HCT116 (cell line): ENCODE results near the gene MCOLN3. TPM values are rescaled to one million over a fixed set of nuclear protein-coding genes. Genes with fewer than 3 reads are reported as not detected.

ENCODE experiments used
- ATAC-seq: fragments of 200-7000 bp; cut with Tn5 transposase; 2 replicates; pipeline ENCODE4 v1.9.1; 2020; ENCODE audit warnings: mild to moderate bottlenecking, moderate library complexity
- BruUV-seq: library from RNA; stranded (reverse); fragments of 400-500 nt; replicated peaks from 2 replicates; lab custom pipeline; 2021; lab: Mats Ljungman, UMichigan
- CTCF ChIA-PET: fragments of 300-600 bp; sonication (Branson Sonifier 250); formaldehyde crosslinking; loops from one replicate; lab custom pipeline; 2021; ENCODE audit warnings: antibody characterized with exemption; lab: Charles Lee
- POLR2A ChIA-PET: fragments of 300-600, 350-600 bp; sonication (Branson Sonifier 250); formaldehyde crosslinking; loops from one replicate; lab custom pipeline; 2021; ENCODE audit warnings: antibody characterized with exemption; lab: Charles Lee
- RAD21 ChIA-PET, 2 experiments: fragments of 300-600 bp; sonication (Branson Sonifier 250); formaldehyde crosslinking; loops; one replicate each; lab custom pipeline; 2023; ENCODE audit warnings: low total read pairs in 2 of 2; ENCODE audit not compliant: uncharacterized antibody in 2 of 2, unreplicated experiment in 2 of 2, low non-redundant PET in 1 of 2; lab: Charles Lee
- DNase-seq: peaks from one replicate; pipeline ENCODE4 v3.0.0-alpha.2; 2010; ENCODE audit warnings: low read depth, low spot score
- H2AFZ ChIP-seq: fragments of 200-600 bp; shearing (Covaris generic), sonication (generic); 2 replicates; pipeline ENCODE4 v1.6.1; 2017; ENCODE audit warnings: low read depth, mixed run types, mixed read lengths, antibody characterized with exemption, low read length; ENCODE audit not compliant: poor library complexity, severe bottlenecking
- H3K27ac ChIP-seq: 2 replicates; pipeline ENCODE4 v1.5.1; 2012; ENCODE audit warnings: low read depth, low read length
- H3K27me3 ChIP-seq: fragments of 200-600 bp; sonication (generic); 2 replicates; pipeline ENCODE4 v1.6.1; 2016; ENCODE audit warnings: mixed run types, low read length, mixed read lengths; ENCODE audit not compliant: insufficient read depth
- H3K36me3 ChIP-seq, 2 experiments: fragments of 200-500 bp in 1 of 2; fragments of 200-600 bp in 1 of 2; sonication (Bioruptor generic) in 1 of 2; sonication (generic) in 1 of 2; 2 replicates each; pipeline versions ENCODE4 v1.5.1 to v1.6.1; 2014 to 2016; ENCODE audit warnings: low read length in 2 of 2, inconsistent platforms in 1 of 2, mixed read lengths in 1 of 2, mixed run types in 1 of 2; ENCODE audit not compliant: insufficient read depth in 2 of 2, control insufficient read depth in 1 of 2
- H3K4me1 ChIP-seq, 2 experiments: fragments of 200-600 bp in 1 of 2; sonication (generic) in 1 of 2; 2 replicates each; pipeline versions ENCODE4 v1.5.1 to v1.6.1; 2012 to 2017; ENCODE audit warnings: low read length in 2 of 2, inconsistent platforms in 1 of 2, mild to moderate bottlenecking in 1 of 2, mixed read lengths in 1 of 2, mixed run types in 1 of 2, moderate library complexity in 1 of 2; ENCODE audit not compliant: insufficient read depth in 2 of 2, control insufficient read depth in 1 of 2
- H3K4me2 ChIP-seq: fragments of 200-600 bp; sonication (generic); 2 replicates; pipeline ENCODE4 v1.6.1; 2017; ENCODE audit warnings: mixed run types, low read length, mixed read lengths
- H3K4me3 ChIP-seq, 2 experiments: fragments of 200-600 bp in 1 of 2; sonication (generic) in 1 of 2; replicated peaks in 1 of 2; 2 replicates each; pipeline ENCODE4 v1.5.1; 2011 to 2016; ENCODE audit warnings: low read length in 2 of 2, control low read depth in 1 of 2, low read depth in 1 of 2, mild to moderate bottlenecking in 1 of 2, mixed read lengths in 1 of 2, mixed run types in 1 of 2
- H3K79me2 ChIP-seq: fragments of 200-600 bp; sonication (generic); 2 replicates; pipeline ENCODE4 v1.6.1; 2017; ENCODE audit warnings: mild to moderate bottlenecking, mixed run types, low read length, moderate library complexity, mixed read lengths; ENCODE audit not compliant: insufficient read depth
- H3K9ac ChIP-seq: fragments of 200-600 bp; sonication (generic); 2 replicates; pipeline ENCODE4 v1.6.1; 2016; ENCODE audit warnings: low read length, mixed read lengths
- H3K9me2 ChIP-seq: fragments of 200-600 bp; sonication (generic), shearing (Covaris generic); 2 replicates; pipeline ENCODE4 v1.6.1; 2017; ENCODE audit warnings: mixed run types, mild to moderate bottlenecking, moderate library complexity; ENCODE audit not compliant: insufficient read depth
- H3K9me3 ChIP-seq, 2 experiments: fragments of 200-500 bp in 1 of 2; fragments of 200-600 bp in 1 of 2; sonication (Bioruptor generic) in 1 of 2; sonication (generic) in 1 of 2; 2 replicates each; pipeline ENCODE4 v1.6.1; 2014 to 2017; ENCODE audit warnings: low read length in 2 of 2, mixed read lengths in 2 of 2, inconsistent platforms in 1 of 2, low read depth in 1 of 2, mild to moderate bottlenecking in 1 of 2, mixed run types in 1 of 2, moderate library complexity in 1 of 2; ENCODE audit not compliant: control insufficient read depth in 1 of 2, insufficient read depth in 1 of 2
- H4K20me1 ChIP-seq: fragments of 200-600 bp; sonication (generic), shearing (Covaris generic); 2 replicates; pipeline ENCODE4 v1.6.1; 2017; ENCODE audit warnings: mixed run types, mild to moderate bottlenecking, moderate library complexity; ENCODE audit not compliant: insufficient read depth
- CEBPB ChIP-seq: IDR thresholded peaks from 2 replicates; pipeline ENCODE4 v1.6.1; 2012; ENCODE audit warnings: low read depth
- CTCF ChIP-seq, 3 experiments: fragments of 200-600 bp in 1 of 3; sonication (generic) in 1 of 3; IDR thresholded peaks in 2 of 3; conservative IDR thresholded peaks in 1 of 3; 2 replicates each; pipeline ENCODE4 v1.5.1; 2012 to 2017; ENCODE audit warnings: low read depth in 2 of 3, low read length in 2 of 3, antibody characterized with exemption in 1 of 3, borderline replicate concordance in 1 of 3, control low read depth in 1 of 3, mild to moderate bottlenecking in 1 of 3, mixed read lengths in 1 of 3, mixed run types in 1 of 3, moderate library complexity in 1 of 3; ENCODE audit not compliant: insufficient read depth in 1 of 3
- EGR1 ChIP-seq: IDR thresholded peaks from 2 replicates; pipeline ENCODE4 v1.6.1; 2012; ENCODE audit warnings: low read depth
- EZH2 ChIP-seq: fragments of 200-600 bp; sonication (generic); IDR thresholded peaks from 2 replicates; pipeline ENCODE4 v1.6.1; 2017; ENCODE audit warnings: antibody characterized with exemption, mixed run types
- MAX ChIP-seq: IDR thresholded peaks from 2 replicates; pipeline ENCODE4 v1.6.1; 2012
- POLR2A ChIP-seq: IDR thresholded peaks from 2 replicates; pipeline ENCODE4 v1.7.0; 2011; ENCODE audit warnings: borderline replicate concordance; ENCODE audit not compliant: insufficient read depth, insufficient read length; ENCODE audit errors: extremely low read depth
- POLR2AphosphoS5 ChIP-seq: IDR thresholded peaks from 2 replicates; pipeline ENCODE4 v1.6.1; 2011; ENCODE audit warnings: mild to moderate bottlenecking, low read depth, low read length, moderate library complexity
- RAD21 ChIP-seq: IDR thresholded peaks from 2 replicates; pipeline ENCODE4 v1.6.1; 2012; ENCODE audit warnings: low read depth, mild to moderate bottlenecking
- REST ChIP-seq: IDR thresholded peaks from 2 replicates; pipeline ENCODE4 v1.6.1; 2012; ENCODE audit warnings: low read depth
- SIN3A ChIP-seq: IDR thresholded peaks from 2 replicates; pipeline ENCODE4 v1.6.1; 2012; ENCODE audit warnings: low read depth
- SP1 ChIP-seq: IDR thresholded peaks from 2 replicates; pipeline ENCODE4 v1.6.1; 2012; ENCODE audit warnings: low read depth
- TCF7L2 ChIP-seq: IDR thresholded peaks from 2 replicates; pipeline ENCODE4 v1.7.0; 2011; ENCODE audit warnings: borderline replicate concordance, inconsistent platforms; ENCODE audit not compliant: insufficient read depth, insufficient read length; ENCODE audit errors: extremely low read depth
- ZBTB33 ChIP-seq: IDR thresholded peaks from 2 replicates; pipeline ENCODE4 v1.6.1; 2011; ENCODE audit warnings: mild to moderate bottlenecking, low read length, moderate library complexity; ENCODE audit not compliant: insufficient replicate concordance; ENCODE audit errors: extremely low read depth
- ZFX ChIP-seq: fragments of 450-650 bp; IDR thresholded peaks from 2 replicates; pipeline ENCODE4 v1.6.1; 2017
- intact Hi-C: fragments of 100-400 bp; cut with micrococcal nuclease; formaldehyde crosslinking; loops from 2 replicates; pipeline ENCODE4 v1.10.0; 2022
- total RNA-seq: library from RNA; stranded (reverse); gene quantifications from one replicate; pipeline ENCODE4 v1.2.1, GENCODE V29; 2021; ENCODE audit not compliant: unreplicated experiment

Gene MCOLN3
- total RNA-seq, 1 experiment from 2014 or later = 10.7 TPM

GRCh38 chr1:85070972-85071492, 22.7 kb upstream of the MCOLN3 start (continued):
- TF ChIP-seq ZBTB33 (no peak), TCF7L2 (no peak)

GRCh38 chr1:85068846-85069245, 20.5 kb upstream of the MCOLN3 start:
- H3K4me3 ChIP-seq = no peak overlapping the region
- no TSS peak for BruUV-seq
- no peak overlapping the region for H3K4me2 ChIP-seq
- no peak overlapping the region for H2AFZ ChIP-seq
- H3K36me3 ChIP-seq = no peaks in the 10 kb centered on the region
- no peaks in the 10 kb centered on the region for H3K9me3 ChIP-seq
- H3K9me2 ChIP-seq = no peaks in the 10 kb centered on the region
- TF ChIP-seq SIN3A = no peak
- no peak for TF ChIP-seq POLR2A
- no peak for TF ChIP-seq RAD21
- TF ChIP-seq REST = no peak
- no peak for TF ChIP-seq TCF7L2
- no peak for TF ChIP-seq CEBPB
- TF ChIP-seq EGR1 = no peak
- no peak for TF ChIP-seq POLR2AphosphoS5
- no peak for TF ChIP-seq MAX
- no peak for TF ChIP-seq SP1
- TF ChIP-seq EZH2 = no peak
- no peak for TF ChIP-seq ZFX
- TF ChIP-seq CTCF (IDR thresholded peaks at IDR 0.05 in 2 of 3, conservative IDR thresholded peaks at IDR 0.05 in 1 of 3; ENCODE audit: borderline replicate concordance in 1 of 3, insufficient read depth in 1 of 3, low read depth in 2 of 3, low read length in 2 of 3) = no peak
- DNase-seq = no peak
- H3K9ac ChIP-seq = no peak overlapping the region
- ChIA-PET CTCF (no interaction called here), RAD21 (no interaction called here), POLR2A (no interaction called here)
- H3K27me3 ChIP-seq = no peaks in the 10 kb centered on the region
- H3K27ac ChIP-seq = no peak overlapping the region
- no peaks in the 10 kb centered on the region for H4K20me1 ChIP-seq
- H3K79me2 ChIP-seq = no peaks in the 10 kb centered on the region
- intact Hi-C loops = no loop called here
- H3K4me1 ChIP-seq = no peaks in the 10 kb centered on the region
- no peak for ATAC-seq
